HG02884 (cell line): ENCODE measurements around the gene DNTTIP2.
"Not testable (repeated sequence)": the region's sequence is repeated elsewhere in the genome, so short reads cannot be mapped to it uniquely, and the experiment has no call there.

Source experiments
- ATAC-seq: cut with Tn5 transposase; IDR thresholded peaks from one replicate; pipeline ENCODE4 v1.9.1; 2021; ENCODE audit warnings: mild to moderate bottlenecking, moderate library complexity; ENCODE audit not compliant: unreplicated experiment

DNTTIP2 gene

DNA sequence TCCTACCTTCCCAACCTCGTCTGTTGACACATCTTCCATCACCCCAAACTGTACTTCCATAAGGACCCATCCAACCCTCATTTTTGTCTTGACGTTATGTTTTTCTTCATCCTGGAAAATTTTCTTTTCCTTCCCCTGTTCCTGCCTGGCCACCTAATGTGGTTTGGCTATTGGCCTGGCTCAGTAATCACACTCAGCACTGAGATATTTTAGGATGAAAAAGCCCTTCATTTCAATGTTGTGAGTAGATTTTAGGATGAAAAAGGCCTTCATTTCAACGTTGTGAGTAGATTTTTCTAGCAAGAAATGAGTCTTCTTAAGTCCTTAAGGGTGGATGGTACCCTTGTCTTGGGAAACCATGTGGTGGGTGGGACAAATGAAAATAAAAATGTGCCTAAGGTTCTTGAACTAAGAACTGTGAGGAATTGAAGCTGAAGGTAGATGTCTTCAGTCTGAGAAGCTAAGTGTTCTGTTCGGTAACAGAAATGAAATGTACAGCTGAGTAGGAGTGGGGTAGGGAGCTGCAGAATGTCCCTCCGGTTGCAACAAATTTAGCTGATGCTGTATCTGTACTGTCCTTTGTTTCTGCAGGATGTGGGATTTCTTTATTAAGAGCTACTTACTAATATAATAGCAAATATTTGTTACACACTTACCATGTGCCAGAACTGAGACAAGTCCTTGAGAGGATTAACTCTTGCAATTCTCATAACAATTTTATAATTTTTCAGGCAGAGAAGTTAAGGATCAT is 36.1 kb downstream of the DNTTIP2 start:
- no peak for ATAC-seq

DNA sequence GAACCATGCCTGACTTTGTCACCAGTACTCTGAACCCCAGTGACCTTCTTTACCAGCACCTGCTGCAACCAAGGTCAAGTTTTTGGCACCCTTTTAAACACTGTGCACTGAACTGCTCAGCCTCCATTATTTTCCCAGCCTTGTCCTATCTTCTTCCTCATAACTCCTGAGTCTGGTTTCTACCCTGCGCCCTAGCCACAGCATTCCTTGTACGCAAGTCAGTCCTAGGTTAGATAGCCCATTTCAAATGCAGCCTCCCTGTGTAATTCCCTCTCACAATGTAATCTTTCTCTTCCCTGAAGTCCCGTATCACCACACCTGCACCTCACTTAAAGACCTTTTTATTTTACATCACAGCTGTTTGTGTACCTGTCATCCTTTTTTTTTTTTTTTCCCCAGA is 37.2 kb downstream of the DNTTIP2 start:
- ATAC-seq: no peak

DNA sequence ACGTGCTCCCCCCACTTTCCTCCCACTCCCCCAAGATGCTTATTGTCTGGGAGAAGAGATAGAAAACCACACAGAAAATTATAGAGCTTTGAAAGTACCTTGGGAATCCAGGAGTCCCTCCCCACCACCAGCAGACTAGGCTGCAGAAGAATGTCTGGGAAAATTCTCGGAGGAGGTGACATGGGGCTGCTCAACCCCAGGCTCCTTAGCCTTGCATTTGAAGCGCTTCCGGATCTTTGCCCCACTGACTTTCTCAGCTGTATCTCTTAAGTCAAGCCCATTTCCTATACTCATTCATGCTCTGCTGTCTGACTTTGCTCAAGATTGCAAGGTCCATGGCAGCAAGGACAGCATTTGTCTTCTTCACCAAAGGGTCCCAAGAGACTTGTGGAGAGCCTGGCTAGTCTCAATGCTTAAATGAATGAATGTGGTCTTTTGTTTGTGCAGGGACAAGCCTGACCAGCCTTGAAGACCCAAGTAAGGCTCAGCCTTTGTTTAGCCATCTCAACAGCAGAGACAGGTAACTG is 38.0 kb downstream of the DNTTIP2 start:
- ATAC-seq: no peak

DNA sequence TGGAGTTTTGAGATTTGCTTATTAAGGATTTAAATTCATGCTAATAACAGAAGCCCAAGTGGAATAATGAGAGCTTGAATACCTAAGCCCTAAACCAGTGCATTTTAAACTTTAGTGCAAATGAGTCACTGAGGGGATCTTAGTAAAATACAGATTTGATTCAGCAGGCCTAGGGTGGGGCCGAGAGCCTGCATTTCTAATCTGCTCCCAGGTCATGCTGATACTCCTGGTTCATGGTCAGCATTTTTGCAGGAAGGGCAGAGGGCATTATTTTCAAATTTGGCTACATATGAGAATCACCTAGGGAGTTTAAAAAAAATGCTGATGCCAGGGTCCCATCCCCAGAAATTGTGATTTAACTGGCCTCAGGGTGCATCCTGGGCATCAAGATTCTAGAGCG is 39.3 kb downstream of the DNTTIP2 start:
- ATAC-seq: no peak

DNA sequence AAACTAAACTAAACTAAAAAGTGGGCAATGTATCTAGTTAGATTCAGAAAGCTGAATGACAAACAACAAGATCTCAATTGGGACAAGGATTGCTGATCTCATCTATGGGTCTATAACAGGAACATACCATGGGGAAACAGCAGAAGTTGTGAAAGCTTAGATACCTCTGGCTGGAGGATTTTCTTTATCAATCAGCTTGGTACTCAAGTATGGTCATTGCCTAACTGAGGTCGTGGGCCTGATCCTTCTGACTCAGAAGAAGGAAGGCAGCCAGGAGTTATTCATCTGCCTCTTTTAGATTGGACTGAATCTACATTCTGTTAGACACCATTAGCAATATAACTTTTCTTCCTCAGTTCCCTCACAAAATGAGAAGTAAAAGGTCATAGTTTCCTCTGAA is 39.7 kb downstream of the DNTTIP2 start:
- no peak for ATAC-seq

DNA sequence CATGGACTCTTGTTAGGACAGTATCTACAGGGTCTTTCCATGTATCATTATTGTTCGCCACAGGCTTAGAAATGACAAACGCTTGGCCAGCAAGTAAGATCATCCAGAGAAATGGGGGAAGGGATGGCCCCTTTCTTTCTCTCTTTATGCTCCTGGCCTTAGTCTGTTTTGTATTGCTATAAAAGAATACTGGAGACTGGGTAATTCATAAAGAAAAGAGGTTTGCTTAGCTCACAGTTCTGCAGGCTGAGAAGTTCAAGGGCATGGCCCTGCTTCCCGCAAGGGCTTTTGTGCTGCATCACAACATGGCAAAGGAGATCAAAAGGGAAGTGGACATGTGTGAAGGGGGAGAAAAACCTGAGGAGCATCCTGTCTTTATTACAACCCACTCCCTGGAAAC is 41.0 kb downstream of the DNTTIP2 start:
- ATAC-seq: no peak

DNA sequence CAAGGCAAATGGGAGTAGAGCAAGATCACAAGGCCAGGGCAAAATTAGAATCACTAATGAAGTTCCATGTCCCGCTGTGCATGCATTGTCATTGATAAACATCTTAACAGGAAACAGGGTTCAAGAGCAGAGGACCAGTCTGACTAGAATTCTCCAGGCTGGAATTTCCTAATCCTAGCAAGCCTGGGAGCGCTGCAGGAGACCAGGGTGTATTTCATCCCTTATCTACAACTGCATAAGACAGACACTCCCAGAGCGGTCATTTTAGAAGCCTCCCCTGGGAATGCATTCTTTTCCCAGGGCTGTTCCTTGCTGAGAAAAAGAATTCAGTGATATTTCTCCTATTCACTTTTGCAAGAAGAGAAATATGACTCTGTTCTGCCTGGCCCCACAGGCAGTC is 45.7 kb downstream of the DNTTIP2 start:
- ATAC-seq: not testable (repeated sequence)

DNA sequence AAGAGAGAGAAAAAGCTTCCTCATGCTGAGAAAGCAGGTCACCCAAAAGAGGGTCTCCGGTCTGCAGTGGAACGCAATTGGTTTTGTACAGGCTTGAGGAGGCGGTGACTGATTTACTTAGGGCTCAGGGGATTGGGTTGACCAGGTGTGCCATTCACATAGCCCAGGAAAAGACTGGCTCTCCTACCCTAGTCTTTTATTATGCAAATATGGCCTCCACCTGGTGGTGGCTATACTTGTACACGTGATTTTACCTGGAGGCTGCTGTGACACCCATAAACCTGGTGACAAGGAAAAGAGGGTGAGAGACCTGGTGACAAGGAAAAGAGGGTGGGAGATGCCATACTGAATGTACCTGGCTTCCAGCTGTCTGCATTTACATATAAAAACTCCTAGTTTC is 49.9 kb downstream of the DNTTIP2 start:
- no peak for ATAC-seq

DNA sequence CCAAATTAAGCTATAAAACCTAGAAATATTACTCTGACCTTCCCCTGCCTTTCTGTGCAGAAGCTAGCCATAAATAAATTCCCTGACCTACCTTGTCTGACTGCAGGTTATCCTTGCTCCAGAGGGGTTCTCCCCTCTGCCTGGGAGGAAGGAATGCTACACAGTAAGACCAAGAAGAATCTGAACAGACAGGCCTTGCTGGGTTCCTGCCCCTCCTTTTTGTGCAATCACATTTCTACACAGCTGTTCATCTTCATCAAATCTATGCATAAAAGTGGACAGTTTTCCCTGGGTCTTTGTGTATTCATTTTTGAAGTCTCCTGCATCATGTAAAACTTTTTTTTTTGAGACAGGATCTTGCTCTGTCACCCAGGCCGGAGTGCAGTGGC is 50.6 kb downstream of the DNTTIP2 start:
- ATAC-seq: no peak

DNA sequence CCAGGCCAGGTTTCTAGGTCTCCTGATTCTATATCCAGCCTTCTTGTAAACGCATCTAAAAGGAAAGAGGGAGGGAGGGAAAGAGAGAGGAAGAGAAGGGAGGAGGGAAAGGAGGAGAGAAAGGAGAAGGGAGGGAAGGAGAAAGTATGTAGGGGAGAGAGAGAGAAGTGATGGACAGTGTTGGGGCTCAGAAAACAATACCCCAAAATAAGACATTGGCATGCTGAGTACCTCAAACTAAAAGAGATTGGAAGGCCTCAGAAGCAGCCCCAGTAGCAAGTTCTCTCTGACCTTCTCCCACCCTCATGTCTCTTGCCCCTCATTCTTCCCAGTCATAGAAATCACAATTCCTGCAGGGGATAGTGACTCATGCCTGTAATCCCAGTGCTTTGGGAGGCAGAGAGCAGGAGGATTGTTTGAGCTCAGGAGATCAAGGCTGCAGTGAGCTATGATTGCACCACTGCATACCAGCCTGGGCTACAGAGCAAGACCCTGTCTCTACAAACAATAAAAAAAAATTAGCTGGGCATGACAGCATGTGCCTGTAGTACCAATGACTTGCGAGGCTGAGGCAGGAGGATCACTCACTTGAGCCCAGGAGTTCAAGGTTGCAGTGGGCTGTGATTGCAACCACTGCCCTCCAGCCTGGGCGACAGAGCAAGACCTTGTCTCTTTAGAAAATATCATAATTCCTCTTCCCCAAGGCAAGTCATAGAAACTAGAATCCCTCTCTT is 51.2 kb downstream of the DNTTIP2 start:
- no peak for ATAC-seq

DNA sequence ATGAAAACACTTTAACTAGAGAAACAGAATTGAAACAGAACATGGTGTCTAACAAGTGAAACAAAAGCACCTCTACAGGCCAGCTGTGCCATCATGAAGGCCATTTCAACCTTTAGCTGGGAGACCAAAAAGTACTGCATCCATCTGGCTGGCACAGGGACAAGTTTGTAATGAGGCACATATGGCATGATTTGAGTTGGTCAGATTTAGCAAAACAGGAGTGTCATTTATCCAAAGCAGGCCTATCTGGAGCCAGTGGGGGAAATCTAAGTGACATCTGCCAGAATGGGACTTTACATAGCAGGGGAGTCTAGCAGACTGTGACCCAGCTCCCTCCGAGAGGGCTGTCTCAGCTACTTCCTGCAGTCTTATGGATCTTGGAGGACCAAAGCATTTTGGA is 51.9 kb downstream of the DNTTIP2 start:
- no peak for ATAC-seq

DNA sequence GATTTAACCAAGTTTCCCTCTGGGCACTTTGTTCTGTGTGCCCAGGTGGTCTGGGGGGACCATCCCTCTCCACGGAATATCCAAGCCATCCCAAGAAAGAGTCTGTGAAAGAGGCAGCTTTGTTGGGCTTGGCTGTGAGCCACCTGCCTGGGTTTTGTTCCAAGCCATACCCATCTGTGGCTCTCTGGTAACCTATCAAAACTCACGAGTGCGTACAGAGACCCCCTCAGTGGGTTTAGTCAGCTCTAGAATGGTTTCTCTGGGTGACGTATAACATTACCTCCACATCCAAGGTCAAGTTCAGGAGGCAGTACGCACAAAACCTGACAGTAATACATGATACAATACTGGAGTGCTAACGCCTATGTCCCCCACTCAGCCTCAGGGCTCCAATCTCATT is 54.2 kb downstream of the DNTTIP2 start:
- ATAC-seq: no peak

DNA sequence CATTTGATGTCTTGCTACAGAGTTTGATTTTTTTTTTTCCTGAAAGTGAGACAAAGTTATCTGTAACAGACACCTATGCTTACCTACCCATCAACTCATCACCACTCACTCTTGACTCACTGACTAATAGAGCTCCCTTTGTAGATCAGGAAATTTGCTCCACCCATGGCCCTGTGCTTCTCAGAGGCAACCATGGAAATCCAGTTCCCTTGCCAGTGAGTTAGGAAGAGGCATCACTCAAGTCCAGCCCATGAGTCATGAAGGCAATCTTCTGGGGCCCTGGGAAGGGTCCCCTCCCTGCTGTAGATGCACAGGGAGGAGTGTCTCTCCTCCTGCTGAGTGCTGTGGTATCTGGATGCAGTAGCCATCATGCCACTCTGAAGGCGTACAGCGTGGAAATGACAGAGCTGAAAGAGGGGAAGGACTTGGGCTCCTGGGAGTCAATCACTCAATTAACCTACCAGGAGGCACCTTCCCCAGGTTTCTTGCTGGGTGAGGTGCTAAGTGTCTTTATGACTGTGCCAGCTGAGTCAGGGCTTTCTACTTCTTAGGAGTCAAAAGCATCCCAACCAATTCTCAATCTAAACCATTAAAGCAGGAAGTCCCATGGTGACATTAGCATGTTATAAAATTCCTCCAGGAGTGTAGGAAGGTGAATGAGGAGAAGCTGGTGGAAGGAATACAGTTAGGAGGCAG is 56.1 kb downstream of the DNTTIP2 start:
- ATAC-seq: no peak

DNA sequence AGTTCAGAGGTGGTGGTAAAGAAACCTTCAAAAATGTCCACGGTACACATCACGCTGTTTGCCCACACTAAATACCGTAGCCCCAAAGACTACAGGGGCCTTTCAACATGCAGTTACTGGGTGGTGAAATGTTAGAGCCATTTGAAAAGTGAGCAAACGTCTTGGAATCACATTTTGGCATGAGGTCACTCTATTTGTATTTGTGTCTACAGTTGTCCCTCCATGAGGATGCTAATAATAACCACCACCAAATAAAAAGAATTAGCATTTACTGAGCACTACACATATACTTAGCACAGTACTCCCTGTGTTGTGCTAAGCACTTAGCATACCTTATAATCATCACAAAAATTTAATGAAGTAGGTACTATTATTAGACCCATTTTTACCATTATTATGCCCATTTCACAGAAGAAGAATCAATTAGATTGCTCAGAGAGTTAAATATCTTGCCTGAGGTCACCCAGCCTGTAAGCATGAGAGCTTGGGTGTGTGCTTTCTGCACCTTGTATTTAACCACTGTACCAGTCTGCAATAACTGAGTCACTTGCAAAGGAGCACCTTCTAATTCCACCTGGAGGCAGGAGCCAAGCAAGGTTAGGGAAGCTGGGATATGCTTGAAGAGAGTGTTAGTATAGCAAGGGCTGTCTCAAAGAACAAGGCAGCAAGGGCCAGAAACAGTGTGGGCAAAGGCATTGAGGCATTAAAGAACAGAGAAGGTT is 57.4 kb downstream of the DNTTIP2 start:
- ATAC-seq: no peak

DNA sequence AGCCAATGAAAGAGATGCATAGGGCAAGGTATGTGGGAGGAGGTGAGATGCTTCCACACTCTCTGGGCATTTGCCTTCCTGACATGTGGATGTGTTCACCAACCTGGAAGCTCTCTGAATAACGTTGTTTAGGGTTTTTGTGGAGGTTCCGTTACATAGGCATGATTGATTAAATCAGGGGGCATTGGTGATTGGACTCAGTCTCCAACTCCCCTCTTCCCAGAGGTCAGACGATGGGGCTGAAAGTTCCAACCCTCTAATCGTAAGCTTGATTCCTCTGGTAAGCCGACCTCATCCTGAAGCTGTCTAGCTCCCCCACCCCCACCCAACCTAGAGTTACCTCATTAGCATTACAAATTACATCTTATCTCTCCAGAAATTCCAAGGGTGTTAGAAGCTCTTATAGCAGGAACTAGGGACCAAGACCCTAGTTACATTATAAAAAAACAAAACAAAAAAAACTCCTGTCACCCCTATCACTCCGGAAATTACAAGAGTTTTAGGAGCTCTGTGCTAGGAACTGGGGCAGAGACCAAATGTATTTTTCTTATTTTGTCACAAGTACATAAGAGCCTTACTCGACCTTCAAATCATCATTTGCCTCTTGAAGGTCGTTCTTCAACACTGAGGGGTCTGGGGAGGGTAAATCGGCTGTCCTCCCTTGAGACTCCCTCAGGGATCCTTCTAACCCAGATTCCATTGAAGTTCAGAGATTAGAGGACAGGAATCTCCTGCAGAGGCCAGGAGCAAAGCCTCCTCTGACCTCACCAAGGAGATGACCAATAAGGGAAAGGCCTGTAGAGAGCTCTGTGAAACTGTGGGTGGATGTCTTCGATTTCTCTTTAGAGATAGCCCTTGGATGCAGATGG is 58.2 kb downstream of the DNTTIP2 start:
- no peak for ATAC-seq

DNA sequence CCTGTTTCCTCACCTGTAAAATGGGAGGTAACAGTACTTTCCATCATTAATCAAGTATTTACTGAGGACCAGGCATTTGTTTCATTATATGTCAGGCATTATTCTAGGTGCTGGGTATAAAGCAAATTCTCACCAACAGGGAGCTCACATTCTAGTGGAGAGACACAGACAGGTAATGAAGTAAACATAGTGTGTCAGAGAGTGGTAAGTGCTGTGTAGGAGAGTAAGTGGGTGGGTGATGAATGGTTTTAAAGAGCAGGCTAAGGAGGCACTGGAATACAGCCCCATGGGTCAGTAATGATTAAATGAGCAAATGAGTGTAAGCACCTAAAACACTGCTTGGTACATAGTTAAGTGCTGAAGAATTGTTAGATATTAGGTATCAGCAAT is 60.4 kb downstream of the DNTTIP2 start:
- peak; percentile 11 for ATAC-seq

DNA sequence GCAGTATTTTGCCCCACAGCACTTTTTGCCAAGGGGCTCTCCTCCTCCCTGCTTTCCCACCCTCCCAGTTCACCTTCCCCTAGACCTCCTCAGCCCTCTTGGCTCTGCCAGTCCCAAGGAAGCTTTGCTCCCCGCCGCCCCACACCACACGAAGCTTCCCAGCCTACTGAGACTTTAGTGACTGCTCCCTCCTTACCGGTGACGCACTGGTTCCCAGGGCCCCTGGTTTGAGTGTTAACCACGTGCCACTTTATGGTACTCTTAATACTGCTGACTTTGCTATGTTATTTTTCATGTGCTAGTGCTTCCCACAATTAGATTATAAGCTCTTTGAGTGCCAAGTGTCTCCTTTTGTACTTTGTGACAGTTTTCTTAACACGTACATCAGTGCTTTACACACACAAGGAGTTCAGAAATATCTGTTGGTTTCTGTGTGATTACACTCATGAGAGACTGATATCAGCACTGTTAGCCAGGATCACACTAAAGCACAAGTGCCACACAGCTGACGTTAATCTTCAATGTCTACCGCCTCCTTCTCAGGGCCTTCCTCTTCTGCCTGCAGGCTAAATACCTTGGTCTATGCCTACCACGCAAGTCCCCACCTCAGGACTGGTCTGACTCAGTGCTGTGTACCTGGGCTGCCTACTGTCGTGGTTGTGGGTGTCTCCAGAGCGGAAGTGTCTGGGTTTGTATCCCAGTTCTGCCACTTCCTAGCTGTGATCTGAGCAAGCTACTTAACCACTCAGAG is 61.0 kb downstream of the DNTTIP2 start:
- ATAC-seq: peak; percentile 78

DNA sequence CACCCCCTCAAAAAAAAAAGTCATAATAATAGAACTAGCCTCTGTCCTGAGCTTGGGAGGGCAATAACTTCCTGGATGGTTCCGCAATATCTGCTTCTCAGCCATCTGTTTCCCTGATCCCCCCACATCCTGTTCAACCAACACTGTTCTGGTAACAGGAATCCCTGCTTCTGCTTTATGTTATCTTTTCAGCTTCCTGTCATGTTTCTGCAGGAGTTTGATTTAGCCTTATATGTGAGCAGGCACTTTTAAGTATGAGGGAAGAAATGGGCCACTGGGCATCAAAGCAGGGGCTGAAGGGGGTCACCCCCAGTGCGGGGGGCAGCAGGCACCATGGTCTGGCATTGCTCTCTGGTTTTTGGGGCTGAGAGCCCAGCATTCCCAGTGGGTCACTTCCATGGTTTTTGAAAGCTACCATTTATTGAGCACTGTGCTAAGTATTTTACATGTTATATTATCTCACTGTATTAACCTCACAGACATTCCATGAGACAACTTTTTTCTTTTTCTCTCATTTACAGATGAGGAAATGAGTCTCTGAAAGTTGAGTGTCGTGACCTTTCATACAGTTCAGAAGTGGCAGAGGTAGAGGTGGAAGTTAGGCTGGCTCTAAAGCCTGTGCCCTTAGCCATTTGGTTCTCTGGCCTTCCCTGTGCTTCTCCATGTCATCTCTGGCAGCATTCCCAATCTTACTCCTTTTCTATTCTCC is 61.9 kb downstream of the DNTTIP2 start:
- ATAC-seq: no peak
